Adrenal gland (tissue), 12 donors: ENCODE results near the gene USP3. TPM values are rescaled to one million over a fixed set of nuclear protein-coding genes. Genes with fewer than 3 reads are reported as not detected.

ENCODE experiments used
- DNase-seq, 7 donors: peaks; one replicate each; pipeline ENCODE4 v3.0.0-alpha.2; 2019 to 2020
- H3K27ac ChIP-seq, 5 donors: fragments of 200-600 bp; sonication (generic) in 4 of 5; 1 replicate in 3 of 5; 2 replicates in 2 of 5; pipeline versions ENCODE4 v1.5.1 to v1.8.0; 2016 to 2020; ENCODE audit warnings: mild to moderate bottlenecking in 1 of 5
- H3K27me3 ChIP-seq: fragments of 200-600 bp; 2 replicates; pipeline ENCODE4 v1.8.0; 2021
- H3K36me3 ChIP-seq, 2 donors: fragments of 200-600 bp; replicated peaks in 1 of 2; 1 replicate in 1 of 2; 2 replicates in 1 of 2; pipeline versions ENCODE4 v1.5.1 to v1.8.0; 2018 to 2022
- H3K4me1 ChIP-seq, 2 donors: fragments of 200-600 bp; replicated peaks in 1 of 2; 1 replicate in 1 of 2; 2 replicates in 1 of 2; pipeline versions ENCODE4 v1.5.1 to v1.8.0; 2018 to 2021
- H3K4me3 ChIP-seq, 4 donors: fragments of 200-600 bp; sonication (generic) in 3 of 4; one replicate each; pipeline ENCODE4 v1.5.1; 2016 to 2018
- H3K9me3 ChIP-seq, 3 donors: fragments of 200-600 bp; sonication (generic) in 1 of 3; replicated peaks in 1 of 3; 1 replicate in 2 of 3; 2 replicates in 1 of 3; pipeline versions ENCODE4 v1.5.1 to v1.8.0; 2016 to 2021
- CTCF ChIP-seq, 6 experiments: fragments of 450-650 bp in 4 of 6; fragments of 200-600 bp in 2 of 6; sonication (generic) in 1 of 6; IDR thresholded peaks; 1 replicate in 5 of 6; 2 replicates in 1 of 6; pipeline versions ENCODE4 v1.5.1 to v1.8.0; 2016 to 2021; ENCODE audit warnings: antibody characterized with exemption in 6 of 6, mild to moderate bottlenecking in 2 of 6, moderate library complexity in 1 of 6
- POLR2A ChIP-seq, 2 donors: fragments of 450-650 bp; IDR thresholded peaks; one replicate each; pipeline ENCODE4 v1.6.1; 2017; ENCODE audit warnings: antibody characterized with exemption in 2 of 2, mild to moderate bottlenecking in 2 of 2, moderate library complexity in 1 of 2
- WGBS, 4 donors: extraction: QIAGEN DNeasy Blood & Tissue Kit in 2 of 4; methylation state at CpG; one replicate each; pipeline versions ENCODE4 v1.1.5 to v1.1.7; 2013 to 2017; 5-methylcytosine and 5-hydroxymethylcytosine counted together
- intact Hi-C, 2 donors: fragments of 100-400 bp; cut with DNase I; formaldehyde crosslinking; loops; one replicate each; pipeline versions ENCODE4 v1.14.1 to v1.15.0; 2022 to 2023
- polyA plus RNA-seq, 3 donors: library from polyadenylated mRNA; stranded (reverse); fragments of 200-250 nt in 2 of 3; fragments of 350-450 nt in 1 of 3; fragmentation: Illumina TruSeq in 1 of 3; extraction: RNeasy Lipid Tissue Mini Kit (QIAGEN cat#74804) in 1 of 3; gene quantifications; one replicate each; pipeline ENCODE4 v1.2.3, GENCODE V29; 2013 to 2014
- total RNA-seq, 9 donors: library from RNA; depleted of rRNA in 4 of 9; stranded (reverse); fragments of >200 nt in 4 of 9; fragments of 120-200 nt in 1 of 9; fragmentation: NEBNext Ultra II Directional in 1 of 9; extraction: Animal tissue kit (Norgen Biotek cat#: 25700) in 1 of 9; gene quantifications; one replicate each; pipeline versions ENCODE4 v1.1.0 to v1.2.4, GENCODE V29; 2013 to 2023
- donor health status: healthy with polysubstance abuse.
- donor health status: Bipolar disorder and iron deficiency.
- donor health status: DM: yes; HTN: yes; CAD: no.
- donor health status: DM: no; HTN: no; CAD: no.
- donor health status: DM: no; HTN: no; CAD: no.
- donor health status: DM: yes; HTN: yes; CAD: no.

USP3 gene
- total and polyA plus RNA-seq, 12 donors = 23.0 to 55.0 (median 35.5) TPM

- Histone ChIP-seq H3K27ac (no peak overlapping the region), H3K27me3 (no peaks in the 10 kb centered on the region), H3K4me1 (peaks cover 0 to 20% of the 10 kb centered on the region in 2 donors), H3K36me3 (no peaks in the 10 kb centered on the region), H3K9me3 (no peaks in the 10 kb centered on the region), H3K4me3 (no peak overlapping the region)
- WGBS, 4 donors = 62 to 85% (median 69%) methylated on average over 3 of the region's 3 CpGs
- no peak for TF ChIP-seq CTCF (IDR thresholded peaks at IDR 0.05)
- TF ChIP-seq POLR2A (IDR thresholded peaks at IDR 0.05) = no peak
- intact Hi-C loops = no loop called here
- peak in 1 of 7 donors; percentile 25 for DNase-seq
Observed at GRCh38 chr15:63481105-63481810, 23.1 kb upstream of the USP3 start.

GRCh38 chr15:63482874-63483323, 21.5 kb upstream of the USP3 start:
- intact Hi-C loops = no loop called here
- H3K27me3 ChIP-seq = no peaks in the 10 kb centered on the region
- TF ChIP-seq CTCF (IDR thresholded peaks at IDR 0.05) = no peak
- H3K4me1 ChIP-seq = peaks cover 0 to 20% of the 10 kb centered on the region in 2 donors
- 81 to 90% (median 86%) methylated on average over 7 of the region's 7 CpGs for WGBS, 4 donors
- no peak for DNase-seq
- H3K27ac ChIP-seq = no peak overlapping the region
- no peak overlapping the region for H3K4me3 ChIP-seq
- H3K36me3 ChIP-seq = no peaks in the 10 kb centered on the region
- no peaks in the 10 kb centered on the region for H3K9me3 ChIP-seq

GRCh38 chr15:63483521-63484371, 20.6 kb upstream of the USP3 start:
- Histone ChIP-seq H3K27me3 (no peaks in the 10 kb centered on the region), H3K36me3 (no peaks in the 10 kb centered on the region), H3K27ac (peak overlapping the region in 1 of 5 donors; percentile 39), H3K4me1 (peaks cover 0 to 20% of the 10 kb centered on the region in 2 donors), H3K9me3 (no peaks in the 10 kb centered on the region), H3K4me3 (no peak overlapping the region)
- WGBS, 4 donors = 47 to 59% (median 51%) methylated on average over 6 of the region's 6 CpGs
- intact Hi-C loops = no loop called here
- TF ChIP-seq POLR2A (IDR thresholded peaks at IDR 0.05) (no peak), CTCF (IDR thresholded peaks at IDR 0.05) (no peak)
- peak in 1 of 7 donors; percentile 43 for DNase-seq

- WGBS, 4 donors = 36 to 53% (median 50%) methylated on average over 5 to 6 of the region's 6 CpGs
- Histone ChIP-seq H3K9me3 (no peaks in the 10 kb centered on the region), H3K4me3 (no peak overlapping the region), H3K4me1 (peaks cover 0 to 20% of the 10 kb centered on the region in 2 donors), H3K36me3 (no peaks in the 10 kb centered on the region), H3K27ac (no peak overlapping the region), H3K27me3 (no peaks in the 10 kb centered on the region)
- no peak for DNase-seq
- no peak for TF ChIP-seq CTCF (IDR thresholded peaks at IDR 0.05)
- TF ChIP-seq POLR2A (IDR thresholded peaks at IDR 0.05) = no peak
- intact Hi-C loops = no loop called here
Observed at GRCh38 chr15:63484433-63485186, 19.8 kb upstream of the USP3 start.
